Measurements from ENCODE around the gene ENO3. TPM values are rescaled to one million over a fixed set of nuclear protein-coding genes. Genes with fewer than 3 reads are reported as not detected.
"Not testable (repeated sequence)": the region's sequence is repeated elsewhere in the genome, so short reads cannot be mapped to it uniquely, and the experiment has no call there.

The ENO3 gene
- total RNA-seq, 2 experiments from 2014 or later: 17.2 to 20.5 TPM

GRCh38 chr17:4908711-4909496 lies 42.0 kb upstream of the ENO3 start:
- H3K4me3 Mint-ChIP-seq: no peak overlapping the region
- no peak overlapping the region for H3K27ac Mint-ChIP-seq
- H3K9me3 Mint-ChIP-seq: no peaks in the 10 kb centered on the region
- H3K4me1 ChIP-seq (ENCODE audit: insufficient read depth, low read length): peaks cover 18% of the 10 kb centered on the region
- peak; percentile 61 for TF ChIP-seq CTCF (IDR thresholded peaks at IDR 0.05)
- ChIA-PET CTCF (interaction anchor here (0.6 to 2.3 kb wide), 17 partner anchors 10 to 205 kb away, joined by 3 to 21 read pairs (median 5); partner anchors contain the start of genes C17orf107, CAMTA2, INCA1 and KIF1C), POLR2A (interaction anchor here (0.7 to 2.6 kb wide), 13 partner anchors 8 to 88 kb away, joined by 3 to 23 read pairs (median 5); partner anchors contain the start of genes C17orf107, CAMTA2, INCA1 and PFN1)
- intact Hi-C loops (cut with DNase I, micrococcal nuclease): loop anchor here (1.0 to 2.0 kb wide), 7 partner anchors 30 to 153 kb away; partner anchors contain the start of genes CAMTA2 (in 2 of the 2) and SPAG7 (in 1 of the 2)
- no peaks in the 10 kb centered on the region for H3K27me3 ChIP-seq (ENCODE audit: control insufficient read depth in 1 of 2, insufficient read depth in 2 of 2, low read length in 2 of 2)
- H3K36me3 Mint-ChIP-seq (ENCODE audit: low read depth): no peaks in the 10 kb centered on the region
- no peak overlapping the region for H3K4me3 ChIP-seq (ENCODE audit: low read length)
- H3K27me3 Mint-ChIP-seq: no peaks in the 10 kb centered on the region
- no peaks in the 10 kb centered on the region for H3K4me1 Mint-ChIP-seq (ENCODE audit: low read depth)
- H3K36me3 ChIP-seq (ENCODE audit: insufficient read depth, low read length): no peaks in the 10 kb centered on the region
- no peak overlapping the region for H3K27ac ChIP-seq (ENCODE audit: low read depth in 1 of 2, low read length in 2 of 2)
- H3K9me3 ChIP-seq (ENCODE audit: control insufficient read depth in 1 of 2, insufficient read depth in 1 of 2, low read length in 2 of 2): no peaks in the 10 kb centered on the region
- peak; percentile 61 to 88 (median 70) for DNase-seq
- peak; percentile 93 for ATAC-seq (ENCODE audit: poor library complexity)

- H3K36me3 Mint-ChIP-seq (ENCODE audit: low read depth): no peaks in the 10 kb centered on the region
- H3K27ac Mint-ChIP-seq: no peak overlapping the region
These were observed 36.9 kb upstream of the ENO3 start for GRCh38 chr17:4913994-4914393.

GRCh38 chr17:4914551-4914950 lies 36.4 kb upstream of the ENO3 start:
- H3K4me1 Mint-ChIP-seq (ENCODE audit: low read depth); H3K36me3 Mint-ChIP-seq (ENCODE audit: low read depth); H3K4me3 Mint-ChIP-seq; intact Hi-C loops (cut with DNase I, micrococcal nuclease); H3K27ac Mint-ChIP-seq; H3K4me3 ChIP-seq (ENCODE audit: low read length); H3K9me3 Mint-ChIP-seq; H3K4me1 ChIP-seq (ENCODE audit: insufficient read depth, low read length); POLR2A ChIA-PET; ATAC-seq (ENCODE audit: poor library complexity); H3K36me3 ChIP-seq (ENCODE audit: insufficient read depth, low read length); H3K9me3 ChIP-seq (ENCODE audit: control insufficient read depth in 1 of 2, insufficient read depth in 1 of 2, low read length in 2 of 2); H3K27me3 ChIP-seq (ENCODE audit: control insufficient read depth in 1 of 2, insufficient read depth in 2 of 2, low read length in 2 of 2); H3K27me3 Mint-ChIP-seq; H3K27ac ChIP-seq (ENCODE audit: low read depth in 1 of 2, low read length in 2 of 2); DNase-seq; CTCF ChIA-PET: not testable (repeated sequence)

More at GRCh38 chr17:4913994-4914393, 36.9 kb upstream of the ENO3 start:
- CTCF ChIA-PET: interaction anchor here (0.6 kb wide), 1 partner anchor 89 kb away, joined by 3 read pairs; no protein-coding TSS in a partner anchor
- no peak for TF ChIP-seq CTCF (IDR thresholded peaks at IDR 0.05)
- Mint-ChIP-seq H3K4me1 (ENCODE audit: low read depth) (no peaks in the 10 kb centered on the region), H3K9me3 (no peaks in the 10 kb centered on the region), H3K4me3 (no peak overlapping the region), H3K27me3 (no peaks in the 10 kb centered on the region)
- no peak overlapping the region for H3K27ac ChIP-seq (ENCODE audit: low read depth in 1 of 2, low read length in 2 of 2)
- H3K27me3 ChIP-seq (ENCODE audit: control insufficient read depth in 1 of 2, insufficient read depth in 2 of 2, low read length in 2 of 2): no peaks in the 10 kb centered on the region
- DNase-seq (no peak), ATAC-seq (ENCODE audit: poor library complexity) (no peak)
- H3K4me1 ChIP-seq (ENCODE audit: insufficient read depth, low read length): peaks cover 8% of the 10 kb centered on the region
- intact Hi-C loops (cut with DNase I, micrococcal nuclease): no loop called here
- no peaks in the 10 kb centered on the region for H3K9me3 ChIP-seq (ENCODE audit: control insufficient read depth in 1 of 2, insufficient read depth in 1 of 2, low read length in 2 of 2)
- H3K36me3 ChIP-seq (ENCODE audit: insufficient read depth, low read length): no peaks in the 10 kb centered on the region
- POLR2A ChIA-PET: interaction anchor here (1.1 to 1.5 kb wide), 2 partner anchors 54 to 83 kb away, joined by 3 to 4 read pairs; partner anchors contain the start of gene SPAG7
- H3K4me3 ChIP-seq (ENCODE audit: low read length): no peak overlapping the region
